PC-9 (cell line): ENCODE measurements around the gene MAGEC2. TPM values are rescaled to one million over a fixed set of nuclear protein-coding genes. Genes with fewer than 3 reads are reported as not detected.

ENCODE experiments used
- BruUV-seq: library from RNA; stranded (reverse); fragments of 400-500 nt; replicated peaks from 2 replicates; lab custom pipeline; 2021; lab: Mats Ljungman, UMichigan
- CTCF ChIA-PET: fragments of 300-600 bp; sonication (Branson Sonifier 250); formaldehyde crosslinking; loops from one replicate; lab custom pipeline; 2022; ENCODE audit warnings: antibody characterized with exemption; lab: Charles Lee
- POLR2A ChIA-PET: fragments of 300-600 bp; sonication (Branson Sonifier 250); formaldehyde crosslinking; loops from one replicate; lab custom pipeline; 2022; ENCODE audit warnings: antibody characterized with exemption; ENCODE audit not compliant: unreplicated experiment; lab: Charles Lee
- DNase-seq, 2 experiments: peaks; one replicate each; pipeline versions ENCODE4 v3.0.0 to v3.0.0-alpha.2; 2015 to 2022; ENCODE audit warnings: mixed read lengths in 1 of 2
- H2AFZ ChIP-seq: fragments of 200-600 bp; sonication (generic); 2 replicates; pipeline ENCODE4 v1.8.1; 2017; ENCODE audit warnings: antibody characterized with exemption
- H3F3A ChIP-seq: fragments of 200-600 bp; sonication (generic); 2 replicates; pipeline ENCODE4 v1.8.1; 2017; ENCODE audit warnings: antibody characterized with exemption, mild to moderate bottlenecking, low read depth; ENCODE audit not compliant: insufficient read depth
- H3K27ac ChIP-seq: fragments of 200-600 bp; sonication (generic); 2 replicates; pipeline ENCODE4 v1.6.1; 2016; ENCODE audit warnings: mixed run types
- H3K27me3 ChIP-seq: fragments of 200-600 bp; sonication (generic); 2 replicates; pipeline ENCODE4 v1.6.1; 2016; ENCODE audit warnings: low read depth, mixed run types; ENCODE audit not compliant: insufficient read depth
- H3K36me3 ChIP-seq: fragments of 200-600 bp; sonication (generic); 2 replicates; pipeline ENCODE4 v1.6.1; 2016; ENCODE audit warnings: low read depth, mixed run types
- H3K4me1 ChIP-seq: fragments of 200-600 bp; sonication (generic); replicated peaks from 2 replicates; pipeline ENCODE4 v1.6.1; 2016; ENCODE audit warnings: mixed run types; ENCODE audit not compliant: insufficient read depth
- H3K4me2 ChIP-seq: fragments of 200-600 bp; sonication (generic); 2 replicates; pipeline ENCODE4 v1.6.1; 2017; ENCODE audit warnings: mixed run types
- H3K4me3 ChIP-seq: fragments of 200-600 bp; sonication (generic); 2 replicates; pipeline ENCODE4 v1.6.1; 2016; ENCODE audit warnings: mixed run types
- H3K79me2 ChIP-seq: fragments of 200-600 bp; sonication (generic); 2 replicates; pipeline ENCODE4 v1.6.1; 2017; ENCODE audit warnings: low read depth, mixed run types
- H3K9me2 ChIP-seq: fragments of 200-600 bp; sonication (generic); 2 replicates; pipeline ENCODE4 v1.8.1; 2017; ENCODE audit warnings: mild to moderate bottlenecking; ENCODE audit not compliant: insufficient read depth
- H3K9me3 ChIP-seq: fragments of 200-600 bp; sonication (generic); 2 replicates; pipeline ENCODE4 v1.8.1; 2016; ENCODE audit warnings: low read depth; ENCODE audit not compliant: insufficient read depth
- H4K20me1 ChIP-seq: fragments of 200-600 bp; sonication (generic); 2 replicates; pipeline ENCODE4 v1.8.1; 2017; ENCODE audit not compliant: insufficient read depth
- EZH2 ChIP-seq: fragments of 200-600 bp; sonication (generic); IDR thresholded peaks from 2 replicates; pipeline ENCODE4 v1.8.0; 2017; ENCODE audit warnings: antibody characterized with exemption, low read depth
- intact Hi-C: fragments of 100-400 bp; cut with micrococcal nuclease; formaldehyde crosslinking; loops from one replicate; pipeline ENCODE4 v1.10.0; 2022; ENCODE audit not compliant: unreplicated experiment
- total RNA-seq: library from RNA; stranded (reverse); gene quantifications from 2 replicates; pipeline ENCODE4 v1.2.3, GENCODE V29; 2021
- TF ChIP-seq, protein P1 (sequence below): fragments of 200-600 bp; sonication (generic); conservative IDR thresholded peaks from 2 replicates; pipeline ENCODE4 v1.6.1; 2017; ENCODE audit warnings: mixed run types, antibody characterized with exemption, mild to moderate bottlenecking, moderate library complexity

Gene MAGEC2
- total RNA-seq, 1 experiment from 2014 or later = not detected

DNA sequence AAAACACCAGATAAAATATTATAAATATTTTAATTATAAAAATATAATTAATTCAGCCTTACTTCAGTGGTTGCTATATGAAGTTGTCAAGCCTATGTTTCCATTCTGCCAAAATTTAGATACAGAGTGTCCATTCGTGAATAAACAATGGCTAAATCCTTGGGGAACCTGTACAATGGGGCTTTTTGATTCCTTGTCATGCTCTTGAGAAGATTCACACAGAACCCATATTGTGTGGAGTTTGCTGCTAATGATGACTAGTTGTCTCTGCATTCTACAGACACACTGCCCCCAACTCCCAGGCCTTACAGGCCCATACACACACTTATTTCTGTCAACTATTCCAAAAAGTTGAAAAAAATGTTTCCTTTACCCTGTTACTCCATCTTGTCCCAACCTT is 33.4 kb upstream of the MAGEC2 start:
- Histone ChIP-seq H3K9me3 (no peaks in the 10 kb centered on the region), H3K9me2 (no peaks in the 10 kb centered on the region), H3K27me3 (no peaks in the 10 kb centered on the region), H3K4me2 (no peak overlapping the region), H3F3A (no peaks in the 10 kb centered on the region), H2AFZ (no peak overlapping the region), H3K4me3 (no peak overlapping the region), H3K4me1 (no peaks in the 10 kb centered on the region), H3K27ac (no peak overlapping the region), H3K79me2 (no peaks in the 10 kb centered on the region), H3K36me3 (no peaks in the 10 kb centered on the region), H4K20me1 (no peaks in the 10 kb centered on the region)
- intact Hi-C loops = no loop called here
- BruUV-seq = no TSS peak
- CTCF ChIA-PET = no interaction called here
- DNase-seq = no peak
- POLR2A ChIA-PET = no interaction called here
- TF ChIP-seq, protein P1, sequence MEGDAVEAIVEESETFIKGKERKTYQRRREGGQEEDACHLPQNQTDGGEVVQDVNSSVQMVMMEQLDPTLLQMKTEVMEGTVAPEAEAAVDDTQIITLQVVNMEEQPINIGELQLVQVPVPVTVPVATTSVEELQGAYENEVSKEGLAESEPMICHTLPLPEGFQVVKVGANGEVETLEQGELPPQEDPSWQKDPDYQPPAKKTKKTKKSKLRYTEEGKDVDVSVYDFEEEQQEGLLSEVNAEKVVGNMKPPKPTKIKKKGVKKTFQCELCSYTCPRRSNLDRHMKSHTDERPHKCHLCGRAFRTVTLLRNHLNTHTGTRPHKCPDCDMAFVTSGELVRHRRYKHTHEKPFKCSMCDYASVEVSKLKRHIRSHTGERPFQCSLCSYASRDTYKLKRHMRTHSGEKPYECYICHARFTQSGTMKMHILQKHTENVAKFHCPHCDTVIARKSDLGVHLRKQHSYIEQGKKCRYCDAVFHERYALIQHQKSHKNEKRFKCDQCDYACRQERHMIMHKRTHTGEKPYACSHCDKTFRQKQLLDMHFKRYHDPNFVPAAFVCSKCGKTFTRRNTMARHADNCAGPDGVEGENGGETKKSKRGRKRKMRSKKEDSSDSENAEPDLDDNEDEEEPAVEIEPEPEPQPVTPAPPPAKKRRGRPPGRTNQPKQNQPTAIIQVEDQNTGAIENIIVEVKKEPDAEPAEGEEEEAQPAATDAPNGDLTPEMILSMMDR = no peak
- TF ChIP-seq EZH2 = no peak

DNA sequence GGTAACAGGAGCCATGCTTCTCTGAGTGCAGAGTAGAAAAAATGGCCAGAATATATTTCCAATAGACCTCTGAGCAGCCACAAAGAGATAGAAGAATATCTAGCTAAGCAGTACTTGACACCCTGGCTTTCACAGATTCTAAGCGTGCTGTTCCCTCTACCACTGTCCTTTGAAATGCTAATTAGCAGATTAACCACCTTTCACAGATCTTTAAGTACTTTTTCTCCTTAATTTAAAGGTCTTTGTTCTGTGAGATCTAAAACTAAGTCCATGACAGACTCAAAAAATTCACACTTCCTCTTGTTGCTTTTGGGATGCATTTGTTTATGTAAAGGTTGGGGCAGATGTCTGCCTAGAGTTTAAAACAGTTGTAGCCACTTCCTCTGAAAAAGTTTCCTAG is 28.3 kb upstream of the MAGEC2 start:
- H2AFZ ChIP-seq = no peak overlapping the region

DNA sequence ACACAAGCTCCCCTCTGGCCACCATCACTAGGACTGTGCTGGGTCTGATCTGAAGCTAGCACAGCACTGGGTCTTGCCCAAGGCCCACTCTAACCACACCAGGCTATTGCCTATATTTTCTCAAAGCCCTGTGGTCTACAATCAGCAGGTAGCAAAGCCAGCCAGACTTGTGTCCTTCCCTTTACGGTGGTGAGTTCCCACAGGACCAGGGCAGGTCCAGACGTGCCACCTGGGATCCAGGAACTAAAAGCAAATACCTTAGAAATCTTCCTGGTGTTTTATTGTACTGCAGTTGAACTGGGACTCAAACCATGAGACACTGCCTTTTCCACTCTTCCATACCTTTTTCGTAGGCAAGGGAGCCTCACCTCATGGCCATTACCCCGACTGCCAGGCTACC is 9.0 kb upstream of the MAGEC2 start:
- no peak for DNase-seq
- BruUV-seq = no TSS peak
- intact Hi-C loops = no loop called here
- Histone ChIP-seq H2AFZ (no peak overlapping the region), H3K27me3 (no peaks in the 10 kb centered on the region), H3K79me2 (no peaks in the 10 kb centered on the region), H3K27ac (no peak overlapping the region), H3K4me1 (no peaks in the 10 kb centered on the region), H3K9me3 (no peaks in the 10 kb centered on the region), H4K20me1 (no peaks in the 10 kb centered on the region), H3K4me2 (no peak overlapping the region), H3K36me3 (no peaks in the 10 kb centered on the region), H3K4me3 (no peak overlapping the region), H3F3A (no peaks in the 10 kb centered on the region), H3K9me2 (no peaks in the 10 kb centered on the region)
- no peak for TF ChIP-seq EZH2
- TF ChIP-seq, protein P1 = no peak
- POLR2A ChIA-PET = no interaction called here
- CTCF ChIA-PET = no interaction called here

More for the DNA sequence above, 28.3 kb upstream of the MAGEC2 start:
- TF ChIP-seq EZH2 = no peak
- TF ChIP-seq, protein P1 = no peak
- Histone ChIP-seq H3K9me2 (no peaks in the 10 kb centered on the region), H3K4me1 (no peaks in the 10 kb centered on the region), H3K4me2 (no peak overlapping the region), H4K20me1 (no peaks in the 10 kb centered on the region), H3F3A (no peaks in the 10 kb centered on the region), H3K27me3 (no peaks in the 10 kb centered on the region), H3K27ac (no peak overlapping the region), H3K79me2 (no peaks in the 10 kb centered on the region), H3K4me3 (no peak overlapping the region), H3K9me3 (no peaks in the 10 kb centered on the region), H3K36me3 (no peaks in the 10 kb centered on the region)
- no peak for DNase-seq
- intact Hi-C loops = no loop called here
- POLR2A ChIA-PET = no interaction called here
- CTCF ChIA-PET = no interaction called here
- BruUV-seq = no TSS peak
